ENCODE data around the gene P2RX2.

Gene P2RX2

GRCh38 chr12:132610051-132610759, 8.4 kb upstream of the P2RX2 start, which contains the start of gene LRCOL1:
TSS of gene LRCOL1 (minus strand) at chr12:132610582. CDS start at chr12:132606251, 4,331 bp downstream.
- H3K4me3 ChIP-seq (ENCODE audit: low read depth, low read length), result 0 out of 2 replicates have a peak within 1 kb of the TSS, but pooled peaks have one; percentile 1
- TF ChIP-seq, protein P1, sequence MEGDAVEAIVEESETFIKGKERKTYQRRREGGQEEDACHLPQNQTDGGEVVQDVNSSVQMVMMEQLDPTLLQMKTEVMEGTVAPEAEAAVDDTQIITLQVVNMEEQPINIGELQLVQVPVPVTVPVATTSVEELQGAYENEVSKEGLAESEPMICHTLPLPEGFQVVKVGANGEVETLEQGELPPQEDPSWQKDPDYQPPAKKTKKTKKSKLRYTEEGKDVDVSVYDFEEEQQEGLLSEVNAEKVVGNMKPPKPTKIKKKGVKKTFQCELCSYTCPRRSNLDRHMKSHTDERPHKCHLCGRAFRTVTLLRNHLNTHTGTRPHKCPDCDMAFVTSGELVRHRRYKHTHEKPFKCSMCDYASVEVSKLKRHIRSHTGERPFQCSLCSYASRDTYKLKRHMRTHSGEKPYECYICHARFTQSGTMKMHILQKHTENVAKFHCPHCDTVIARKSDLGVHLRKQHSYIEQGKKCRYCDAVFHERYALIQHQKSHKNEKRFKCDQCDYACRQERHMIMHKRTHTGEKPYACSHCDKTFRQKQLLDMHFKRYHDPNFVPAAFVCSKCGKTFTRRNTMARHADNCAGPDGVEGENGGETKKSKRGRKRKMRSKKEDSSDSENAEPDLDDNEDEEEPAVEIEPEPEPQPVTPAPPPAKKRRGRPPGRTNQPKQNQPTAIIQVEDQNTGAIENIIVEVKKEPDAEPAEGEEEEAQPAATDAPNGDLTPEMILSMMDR (IDR thresholded peaks at IDR 0.05; ENCODE audit: low read depth, low read length), result no peak

- no peak overlapping the region for H3K4me3 ChIP-seq (ENCODE audit: low read depth, low read length)
- TF ChIP-seq, protein P1 (IDR thresholded peaks at IDR 0.05; ENCODE audit: low read depth, low read length), result no peak
Measured at GRCh38 chr12:132610866-132611602, 7.5 kb upstream of the P2RX2 start.

- H3K4me3 ChIP-seq (ENCODE audit: low read depth, low read length), result no peak overlapping the region
- TF ChIP-seq, protein P1 (IDR thresholded peaks at IDR 0.05; ENCODE audit: low read depth, low read length), result no peak
Measured at GRCh38 chr12:132611620-132612019, 7.0 kb upstream of the P2RX2 start.

- TF ChIP-seq, protein P1 (IDR thresholded peaks at IDR 0.05; ENCODE audit: low read depth, low read length), result no peak
- no peak overlapping the region for H3K4me3 ChIP-seq (ENCODE audit: low read depth, low read length)
Measured at GRCh38 chr12:132614029-132614428, 4.5 kb upstream of the P2RX2 start.

- TF ChIP-seq, protein P1 (IDR thresholded peaks at IDR 0.05; ENCODE audit: low read depth, low read length), result peak; percentile 75
- no peak overlapping the region for H3K4me3 ChIP-seq (ENCODE audit: low read depth, low read length)
Measured at GRCh38 chr12:132614861-132615578, 3.6 kb upstream of the P2RX2 start.

DNA sequence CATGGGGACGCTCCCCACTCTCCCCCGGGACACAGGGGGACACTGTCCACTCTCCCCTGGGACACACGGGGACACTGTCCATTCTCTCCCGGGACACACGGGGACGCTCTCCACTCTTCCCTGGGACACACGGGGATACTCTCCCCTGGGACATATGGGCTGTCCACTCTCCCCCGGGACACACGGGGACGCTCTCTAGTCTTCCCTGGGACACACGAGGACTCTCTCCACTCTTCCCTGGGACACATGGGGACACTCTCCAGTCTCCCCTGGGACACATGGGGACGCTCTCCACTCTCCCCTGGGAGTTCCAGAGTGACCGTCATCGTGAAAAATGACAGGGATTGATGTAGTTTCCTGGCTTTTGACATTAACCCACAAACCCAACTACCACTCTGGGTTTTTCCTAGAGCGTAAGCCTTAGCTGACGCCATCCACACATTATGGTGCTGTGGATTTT, 3.0 kb upstream of the P2RX2 start:
- TF ChIP-seq, protein P1 (IDR thresholded peaks at IDR 0.05; ENCODE audit: low read depth, low read length), result no peak
- no peak overlapping the region for H3K4me3 ChIP-seq (ENCODE audit: low read depth, low read length)
